Fibroblast of skin of left quadriceps (primary cell): ENCODE results near the gene SYDE2.
"Not testable (repeated sequence)": the region's sequence is repeated elsewhere in the genome, so short reads cannot be mapped to it uniquely, and the experiment has no call there.

Source experiments
- DNase-seq, 2 experiments: peaks; one replicate each; pipeline ENCODE4 v3.0.0-alpha.2; 2013; ENCODE audit warnings: low read depth in 2 of 2

Gene SYDE2

DNA sequence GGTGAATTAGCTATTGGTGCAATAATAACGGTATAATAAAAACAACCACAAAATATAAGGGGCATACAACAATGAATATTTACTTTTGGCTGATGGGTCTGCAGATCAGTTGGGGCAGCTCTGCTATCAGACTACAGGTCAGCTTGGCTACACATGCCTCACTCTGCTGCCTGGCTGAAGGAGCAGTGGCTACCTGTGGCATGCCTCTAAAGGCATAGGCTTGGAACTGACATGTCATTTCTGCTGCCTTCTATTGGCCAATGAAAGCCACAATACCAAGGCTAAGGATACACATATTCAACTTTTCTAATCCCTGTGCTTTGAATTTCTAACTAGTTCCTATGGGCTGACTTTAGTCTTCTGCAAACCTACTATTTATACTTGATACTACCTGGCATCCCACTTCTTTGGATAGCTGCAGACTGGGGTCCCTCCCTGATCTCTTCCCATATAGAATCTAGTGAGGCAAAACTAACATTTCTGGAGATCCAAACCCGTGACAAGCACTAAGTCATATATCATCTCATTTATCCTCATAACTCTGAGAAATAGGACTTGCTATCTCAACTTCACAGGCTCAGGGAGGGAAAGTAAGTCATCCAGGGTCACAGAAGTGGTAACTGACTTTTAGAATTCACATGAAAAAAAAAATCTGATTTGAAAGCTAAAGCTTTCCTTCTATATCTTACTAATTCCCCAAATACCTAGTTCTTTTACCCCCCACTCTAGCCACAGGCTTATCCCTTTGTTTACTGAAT, 19.2 kb upstream of the SYDE2 start:
- DNase-seq, result no peak

DNA sequence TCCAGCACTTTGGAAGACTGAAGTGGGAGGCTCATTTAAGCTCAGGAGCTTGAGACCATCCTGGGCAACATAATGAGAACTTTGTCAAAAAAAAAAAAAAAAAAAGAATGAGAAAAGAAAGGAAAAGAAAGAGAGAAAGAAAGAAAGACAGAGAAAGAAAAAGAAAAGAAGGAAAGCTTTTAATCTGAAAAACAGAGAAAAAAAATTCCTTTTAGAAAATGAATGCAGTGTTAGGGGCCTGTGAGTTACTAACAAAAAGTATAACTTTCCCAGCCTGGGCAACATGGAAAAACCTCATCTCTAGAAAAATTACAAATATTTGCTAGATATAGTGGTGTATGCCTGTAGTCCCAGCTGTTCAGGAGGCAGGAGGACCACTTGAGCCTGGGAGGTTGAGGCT, 15.9 kb upstream of the SYDE2 start:
- no peak for DNase-seq

DNA sequence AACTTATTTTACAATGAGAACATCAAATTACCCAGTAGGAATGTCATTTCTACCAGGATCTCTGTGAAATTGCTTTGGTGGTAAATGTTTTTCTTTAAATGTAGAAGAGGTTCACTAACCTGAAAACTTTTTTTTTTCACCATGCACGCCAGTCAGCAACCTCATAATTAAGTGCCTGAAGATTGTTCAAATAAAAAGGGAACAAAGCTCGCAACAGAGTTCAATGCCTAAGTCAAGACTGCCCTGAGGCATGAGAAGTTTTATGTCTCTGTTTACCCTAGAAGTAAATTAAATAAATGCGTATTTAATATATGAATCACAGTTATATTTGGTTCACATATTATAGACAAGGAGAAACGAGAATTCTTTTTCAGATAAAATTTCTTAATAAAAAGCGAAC, 13.8 kb upstream of the SYDE2 start:
- no peak for DNase-seq

DNA sequence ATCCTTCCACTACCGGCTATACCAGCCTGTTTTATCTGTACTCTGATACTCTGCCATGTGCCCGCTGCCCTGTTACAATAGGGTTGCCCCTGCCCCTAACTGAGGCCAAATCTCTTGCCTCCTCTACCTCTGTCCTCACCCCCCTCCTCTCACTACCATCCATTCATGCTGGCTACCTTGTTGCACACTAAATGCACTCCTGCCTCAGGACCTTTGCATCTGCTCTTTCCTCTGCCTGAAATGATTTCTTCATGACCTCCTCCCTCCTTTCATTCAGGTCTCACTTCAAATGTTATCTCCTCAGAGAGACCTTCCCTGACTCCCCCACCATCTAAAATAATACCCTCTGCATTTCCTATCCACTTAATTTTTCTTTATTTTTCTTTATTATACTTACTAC, 7.7 kb upstream of the SYDE2 start:
- no peak for DNase-seq

DNA sequence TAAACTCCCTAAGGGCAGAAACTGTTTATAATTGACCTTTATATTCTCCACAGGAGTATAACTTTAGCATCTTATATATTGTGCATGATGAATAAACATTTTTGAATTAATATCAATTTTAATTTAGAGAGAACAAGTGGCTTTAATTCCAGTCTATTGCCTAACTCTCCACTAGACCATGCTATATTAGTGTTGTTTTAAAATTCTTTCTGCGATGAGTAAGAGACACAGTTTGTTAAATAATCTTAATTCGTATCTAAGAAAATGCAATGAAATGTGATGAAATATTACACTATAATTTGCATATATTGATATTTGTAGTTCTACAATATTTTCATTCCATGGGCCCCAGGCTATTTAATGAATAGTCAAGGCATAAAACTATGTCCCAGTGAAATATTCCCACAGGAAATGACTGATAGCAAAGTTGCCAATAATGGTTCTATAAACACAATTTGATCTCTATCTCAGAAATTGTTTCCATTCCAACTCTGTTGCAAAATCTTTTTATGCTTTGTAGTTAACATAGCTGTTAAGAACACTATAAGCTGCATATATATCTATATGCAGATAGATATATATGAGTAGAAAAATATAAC, 2.9 kb upstream of the SYDE2 start:
- DNase-seq, result peak; percentile 51 to 62

DNA sequence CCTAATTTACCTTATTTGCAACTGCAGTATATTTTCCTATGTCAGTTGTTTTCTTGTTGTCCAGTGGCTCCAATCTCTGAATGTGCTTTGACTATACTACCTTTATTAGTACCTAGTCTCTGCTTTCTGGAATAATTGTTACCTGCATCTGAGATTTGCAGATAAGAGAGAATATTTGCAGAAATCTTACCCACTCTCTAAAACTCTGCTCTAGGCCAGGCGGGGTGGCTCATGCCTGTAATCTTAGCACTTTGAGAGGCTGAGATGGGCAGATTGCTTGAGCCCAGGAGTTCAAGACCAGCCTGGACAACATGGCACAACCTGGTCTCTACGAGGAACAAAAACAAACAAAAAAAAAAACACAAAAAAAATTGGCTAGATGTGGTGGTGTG, 2.0 kb upstream of the SYDE2 start:
- DNase-seq, result no peak

DNA sequence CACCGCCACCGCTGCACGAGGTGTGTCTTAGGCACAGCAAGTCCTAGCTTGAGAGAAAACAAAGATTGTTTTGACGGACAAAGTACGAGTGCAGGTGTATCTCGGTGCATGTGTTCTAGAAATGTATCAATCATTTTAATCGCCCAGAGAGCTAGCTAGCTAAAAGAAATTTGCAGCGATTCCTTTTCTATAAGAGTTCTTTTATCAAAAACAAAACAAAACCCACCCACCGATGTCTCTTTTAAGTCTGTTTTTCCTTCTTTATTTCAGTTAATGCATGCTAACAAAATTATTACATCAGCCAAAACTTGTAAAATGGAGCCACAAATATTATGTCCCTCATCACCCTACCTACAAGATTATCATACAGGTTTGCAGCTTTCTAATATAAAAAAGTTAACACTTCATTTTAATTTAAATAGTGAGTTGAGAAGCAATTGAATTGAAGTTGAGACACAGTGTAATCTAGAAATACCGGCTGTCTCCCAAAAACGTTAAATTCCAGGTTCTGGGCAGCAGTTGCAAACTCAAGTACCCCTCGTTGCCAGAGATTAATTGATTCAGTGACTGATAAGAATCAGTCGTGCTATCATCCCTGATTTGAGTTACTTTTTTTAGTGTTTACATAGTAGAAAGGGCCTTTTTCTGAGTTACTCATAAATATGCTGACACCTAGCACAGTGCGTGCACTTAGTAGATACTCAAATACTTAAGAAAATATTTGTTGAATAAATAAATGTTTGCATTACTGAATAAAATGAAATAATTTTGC, 1.5 kb upstream of the SYDE2 start:
- DNase-seq, result no peak

DNA sequence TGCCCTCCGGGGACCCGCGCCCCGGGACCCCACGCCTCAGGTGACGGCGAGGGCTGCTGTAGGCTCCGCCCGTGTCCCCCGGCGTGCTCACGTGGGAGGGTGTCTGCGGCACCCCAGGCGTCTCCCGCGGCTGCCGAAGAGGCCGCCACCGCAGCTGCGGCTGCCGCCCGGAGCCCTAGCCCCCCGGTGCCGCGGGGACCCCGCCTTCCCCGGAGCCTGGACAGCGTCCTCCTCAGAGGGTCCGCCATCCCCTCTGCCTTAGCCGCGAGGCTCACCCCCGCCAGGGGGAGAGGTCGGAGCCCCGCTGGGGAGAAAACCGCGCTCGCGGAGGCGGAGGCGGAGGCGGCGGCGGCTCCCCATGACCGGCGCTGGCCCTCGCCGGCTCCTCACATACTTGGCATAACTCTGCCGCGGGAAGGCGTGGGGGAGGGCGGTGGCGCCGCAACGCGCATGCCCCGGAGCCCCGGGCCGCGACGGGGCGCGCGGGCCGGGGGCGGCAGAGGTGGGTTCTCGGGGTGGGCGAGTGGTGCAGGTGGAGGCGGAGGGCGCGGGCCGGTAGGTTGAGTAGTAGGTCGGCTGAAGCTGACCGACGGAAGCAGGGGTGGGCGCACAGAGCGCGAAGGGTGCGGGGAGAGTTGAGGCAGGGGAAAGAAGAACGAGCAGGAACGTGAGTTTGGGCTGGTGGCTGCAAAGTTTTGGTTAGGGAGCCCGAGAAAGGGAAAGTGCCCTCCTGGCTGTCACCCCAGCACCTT, 700 bp upstream of the SYDE2 start:
- peak; percentile 47 to 49 for DNase-seq

DNA sequence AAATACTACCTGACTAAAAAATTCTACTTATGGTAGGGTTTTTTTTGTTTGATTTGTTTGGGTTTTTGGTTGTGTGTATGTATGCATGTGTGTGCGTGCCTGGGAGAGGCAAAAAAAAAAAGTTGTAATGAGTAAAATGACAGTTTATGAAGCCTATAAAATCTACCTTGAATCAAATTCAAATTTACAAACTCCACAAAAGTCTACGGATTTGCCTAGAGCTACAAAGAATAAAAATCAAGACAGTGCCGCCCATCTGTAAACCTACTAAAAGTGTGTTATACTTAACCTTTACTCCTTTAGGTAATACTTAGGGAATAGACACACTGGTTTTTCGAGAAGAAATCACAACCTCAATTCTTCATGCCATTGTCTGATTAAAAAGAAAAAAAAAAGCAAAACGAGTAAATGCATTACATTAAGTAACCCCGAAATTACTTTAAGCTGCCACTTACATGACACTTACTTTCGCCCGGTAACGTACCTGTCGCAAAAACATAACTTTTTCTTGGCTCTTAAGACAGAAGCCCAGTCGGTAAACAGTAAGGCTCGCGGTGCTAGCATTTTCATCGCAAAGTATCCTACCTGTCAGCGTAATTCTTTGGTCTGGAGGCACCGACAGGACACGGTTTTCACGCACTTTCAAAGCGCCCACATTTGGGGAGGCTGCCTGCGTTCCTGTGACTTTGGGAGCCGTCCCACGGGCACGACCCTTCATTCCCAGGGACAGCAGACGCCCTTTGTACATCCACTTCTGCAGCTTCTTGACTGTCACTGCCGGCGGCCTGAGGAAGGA, 951 bp downstream of the SYDE2 start:
- no peak for DNase-seq

DNA sequence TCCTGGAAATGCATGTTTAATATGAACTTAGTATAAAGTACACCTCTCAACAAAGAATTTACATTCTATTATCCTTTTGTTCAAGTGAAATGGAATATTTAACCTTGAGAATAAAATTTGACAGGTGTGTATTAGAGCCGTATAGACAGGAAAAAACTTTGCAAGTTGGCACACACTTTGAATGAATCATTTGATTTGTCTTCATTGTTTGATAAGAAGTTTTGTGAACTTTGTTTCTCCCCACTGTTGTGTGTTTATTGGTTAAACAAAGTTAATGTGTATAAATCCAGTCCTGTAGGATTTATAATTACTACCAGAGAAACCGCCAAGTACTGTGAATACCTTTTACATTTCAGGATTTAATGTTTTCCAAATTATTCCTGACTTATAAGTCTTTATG, 2.0 kb downstream of the SYDE2 start:
- no peak for DNase-seq

DNA sequence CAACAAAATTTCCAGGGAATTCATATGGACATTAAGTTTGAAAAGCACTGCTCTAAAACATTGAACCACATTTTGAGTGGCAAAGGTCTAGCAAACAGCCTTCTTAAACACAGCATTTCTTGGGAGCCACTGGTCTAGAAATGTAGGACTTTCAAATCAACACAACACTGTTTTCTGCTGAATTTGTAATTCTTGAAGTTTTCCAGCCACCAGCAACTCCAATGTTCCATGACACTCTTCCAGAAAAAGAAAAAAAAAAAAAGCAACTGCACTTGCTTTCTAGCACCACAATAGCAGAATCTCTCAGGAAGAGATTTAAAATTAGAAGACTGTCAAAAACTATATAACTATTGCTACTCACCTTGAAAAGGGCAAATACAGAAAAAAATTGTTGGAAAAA, 4.5 kb downstream of the SYDE2 start:
- DNase-seq, result no peak

DNA sequence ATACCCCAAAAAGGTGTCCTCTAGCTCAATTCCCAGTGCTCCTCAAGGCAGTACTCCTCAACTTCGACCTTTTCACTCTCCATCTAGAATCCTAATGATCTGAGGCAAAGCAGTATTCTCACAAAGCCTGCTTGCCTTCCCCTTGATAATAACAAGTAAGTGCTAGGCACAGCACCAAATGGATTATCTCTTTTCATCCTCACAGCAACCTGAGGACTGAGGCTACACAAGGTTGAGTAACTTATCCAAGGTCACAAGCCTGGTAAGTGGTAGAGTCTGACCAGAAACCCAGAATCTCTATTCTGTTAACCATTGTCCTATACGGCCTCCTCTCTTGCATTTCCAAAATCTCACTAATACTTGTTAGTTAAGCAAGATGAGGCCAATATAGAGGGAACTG, 5.1 kb downstream of the SYDE2 start:
- DNase-seq, result no peak

DNA sequence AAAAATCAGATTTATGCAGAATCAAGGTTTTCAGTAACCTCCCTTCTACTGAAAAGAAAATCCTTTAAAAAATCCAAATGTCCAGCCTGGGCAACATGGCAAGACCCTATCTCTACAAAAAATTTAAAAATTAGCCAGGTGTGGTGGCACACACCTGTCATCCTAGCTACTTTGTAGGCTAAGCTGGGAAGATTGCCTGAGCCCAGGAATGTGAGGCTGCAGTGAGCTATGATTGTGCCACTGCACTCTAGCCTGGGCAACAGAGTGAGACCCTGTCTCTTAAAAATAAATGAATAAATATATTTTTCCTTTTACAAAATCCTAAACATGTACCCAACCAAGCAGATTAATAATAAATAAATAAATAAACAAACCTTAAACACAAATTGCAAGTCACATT, 8.7 kb downstream of the SYDE2 start:
- not testable (repeated sequence) for DNase-seq

DNA sequence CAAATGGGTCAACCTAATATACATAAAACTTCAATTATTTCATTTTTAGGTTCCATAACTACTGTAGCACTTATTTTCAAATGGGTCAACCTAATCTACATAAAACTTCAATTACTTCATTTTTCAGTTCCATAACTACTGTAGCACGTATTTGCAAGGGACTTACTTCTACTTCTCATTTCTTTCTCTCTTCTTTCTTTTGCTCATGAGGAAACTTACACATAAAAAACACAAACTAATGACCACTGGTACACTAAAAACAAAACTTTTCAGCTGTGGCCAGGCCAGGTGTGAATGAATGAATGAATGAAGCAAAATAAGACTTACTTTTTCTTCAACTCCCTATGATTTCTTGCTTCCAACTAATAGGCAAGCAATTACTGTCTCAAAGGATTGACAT, 11.7 kb downstream of the SYDE2 start:
- no peak for DNase-seq

DNA sequence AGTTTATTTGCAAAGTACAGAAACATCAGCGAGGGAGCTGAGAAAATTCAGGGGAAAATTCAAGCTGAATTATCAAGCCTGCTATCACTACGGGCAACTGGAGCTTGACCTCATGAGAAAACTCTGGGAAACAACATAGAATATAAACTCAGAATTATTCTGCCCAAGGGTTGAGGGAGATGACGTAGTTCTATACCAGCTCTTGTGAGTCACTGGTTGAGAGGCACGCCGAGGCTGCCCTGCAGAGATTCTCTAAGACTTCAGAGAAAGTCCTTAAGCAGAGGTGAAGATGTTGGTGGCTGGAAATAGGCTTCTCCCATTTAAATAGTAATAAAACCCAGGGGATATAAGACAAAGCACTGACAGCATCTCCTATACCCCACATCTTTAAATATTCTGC, 12.3 kb downstream of the SYDE2 start:
- no peak for DNase-seq

DNA sequence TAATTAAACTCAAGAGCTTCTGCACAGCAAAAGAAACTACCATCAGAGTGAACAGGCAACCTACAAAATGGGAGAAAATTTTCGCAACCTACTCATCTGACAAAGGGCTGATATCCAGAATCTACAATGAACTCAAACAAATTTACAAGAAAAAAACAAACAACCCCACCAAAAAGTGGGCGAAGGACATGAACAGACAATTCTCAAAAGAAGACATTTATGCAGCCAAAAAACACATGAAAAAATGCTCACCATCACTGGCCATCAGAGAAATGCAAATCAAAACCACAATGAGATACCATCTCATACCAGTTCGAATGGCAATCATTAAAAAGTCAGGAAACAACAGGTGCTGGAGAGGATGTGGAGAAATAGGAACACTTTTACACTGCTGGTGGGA, 13.8 kb downstream of the SYDE2 start:
- DNase-seq, result not testable (repeated sequence)

DNA sequence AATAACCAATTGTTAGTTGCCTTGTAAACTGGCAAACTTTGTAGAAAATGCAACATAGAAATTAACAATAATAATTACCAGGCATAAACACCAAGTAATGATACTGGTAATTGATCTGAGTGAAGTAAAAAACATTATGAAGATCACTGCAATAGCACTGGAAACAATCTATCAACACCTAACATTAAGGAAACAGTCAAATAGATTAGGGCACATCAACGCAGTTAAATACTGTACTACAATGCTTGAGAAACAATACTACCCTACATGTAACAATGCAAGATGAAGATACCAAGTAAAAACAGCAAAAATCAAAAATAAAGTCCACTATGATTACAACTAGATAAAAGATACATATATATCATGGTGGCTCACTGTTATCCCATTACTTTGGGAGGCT, 16.6 kb downstream of the SYDE2 start:
- no peak for DNase-seq

DNA sequence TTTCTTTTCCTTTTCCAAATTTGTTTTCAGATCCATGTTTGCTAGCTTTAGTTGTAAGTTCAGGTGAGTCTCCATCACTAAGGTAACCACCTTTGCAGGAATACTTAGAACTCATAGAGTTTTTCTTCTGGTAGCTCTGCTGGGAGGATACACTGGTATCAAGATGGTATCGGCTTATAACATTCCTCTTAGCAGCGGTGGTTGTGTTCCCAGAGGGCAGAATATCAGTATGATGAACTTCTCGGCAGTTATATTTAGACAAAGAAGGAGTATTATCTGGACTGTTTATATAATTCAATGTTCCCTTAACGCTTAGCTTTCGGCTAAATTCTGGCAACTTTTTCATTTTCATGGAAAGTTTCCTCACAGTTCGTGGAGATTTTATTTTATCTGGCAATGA, 18.1 kb downstream of the SYDE2 start:
- no peak for DNase-seq

DNA sequence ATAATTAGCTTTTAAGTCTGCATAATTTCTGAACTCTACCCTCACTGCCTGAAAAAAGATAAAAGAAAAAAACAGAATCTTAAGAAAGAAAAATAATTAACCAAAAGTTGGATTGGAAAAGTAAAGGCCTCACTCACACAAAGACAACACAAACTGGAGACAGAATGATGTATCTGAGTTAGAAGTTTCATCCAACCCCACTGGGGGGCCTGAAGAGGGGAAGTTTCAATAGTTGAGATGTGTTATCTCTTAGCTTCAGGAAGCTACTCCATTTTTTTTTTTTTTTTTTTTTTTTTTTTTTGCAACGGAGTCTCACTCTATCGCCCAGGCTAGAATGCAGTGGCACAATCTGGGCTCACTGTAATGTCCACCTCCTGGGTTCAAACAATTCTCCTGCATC, 19.9 kb downstream of the SYDE2 start:
- no peak for DNase-seq

DNA sequence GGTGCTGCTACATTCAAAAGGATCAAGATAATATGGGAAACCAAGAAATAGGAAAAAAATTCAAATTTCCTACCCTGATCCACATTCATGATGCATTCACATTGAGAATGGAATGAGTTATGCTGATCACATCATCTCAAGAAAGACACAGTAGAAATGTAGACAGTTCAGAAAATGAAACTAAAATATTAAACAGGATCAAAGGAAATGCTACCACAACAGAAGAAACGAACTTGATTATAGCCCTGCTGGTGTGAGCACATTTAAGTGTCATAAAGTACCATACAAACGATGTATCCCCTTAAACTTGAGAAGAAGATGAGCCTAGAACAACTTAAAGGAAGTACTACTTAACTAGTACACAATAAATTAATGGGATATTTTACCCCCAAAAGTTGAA, 21.3 kb downstream of the SYDE2 start:
- DNase-seq, result no peak

DNA sequence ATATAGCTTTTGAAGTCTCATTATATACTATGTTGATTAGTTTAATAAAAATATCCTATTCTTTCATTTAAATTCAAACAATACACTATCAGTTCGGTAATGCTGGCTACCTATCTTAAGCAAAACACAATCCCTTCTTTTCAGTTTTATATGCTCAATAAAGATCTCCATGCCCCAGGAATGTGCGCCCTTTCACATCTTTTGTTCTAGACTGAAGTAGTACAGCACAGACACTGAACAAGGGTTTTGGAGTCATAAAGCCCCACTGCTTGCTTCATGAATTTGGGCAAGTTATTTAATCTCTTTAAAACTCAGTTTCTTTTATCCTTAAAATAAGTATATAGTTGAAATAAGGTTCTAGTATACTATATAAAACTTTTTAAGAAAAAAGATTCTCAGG, 22.4 kb downstream of the SYDE2 start:
- no peak for DNase-seq

DNA sequence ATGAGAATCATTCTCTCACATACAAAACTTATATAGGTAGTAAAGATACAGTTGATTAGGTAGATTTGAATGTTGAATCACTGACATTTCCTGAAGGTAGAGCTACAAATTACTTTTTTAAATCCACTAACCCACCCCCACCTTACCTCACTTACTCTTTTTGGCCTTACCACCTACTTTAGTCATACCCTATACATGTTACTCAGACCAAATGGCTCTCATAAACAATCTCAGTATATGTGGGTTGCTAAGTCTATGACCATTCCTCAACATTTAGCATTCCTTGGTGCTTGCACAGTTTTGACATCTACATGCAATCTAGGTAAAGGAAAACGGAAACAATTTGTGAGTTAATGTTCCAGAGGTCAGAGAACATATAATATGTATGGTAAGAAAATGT, 26.3 kb downstream of the SYDE2 start:
- no peak for DNase-seq
